ENCODE data around the gene ATP8B1.

- TF ChIP-seq CTCF (IDR thresholded peaks at IDR 0.05; ENCODE audit: extremely low read depth in 1 of 2, insufficient read depth in 1 of 2, low read depth in 1 of 2, low read length in 2 of 2) (no peak), MYC (IDR thresholded peaks at IDR 0.05; ENCODE audit: low read depth, low read length) (no peak), EZH2 (IDR thresholded peaks at IDR 0.05; ENCODE audit: borderline replicate concordance, low read depth, low read length, severe bottlenecking) (no peak), JUN (IDR thresholded peaks at IDR 0.05; ENCODE audit: borderline replicate concordance, insufficient read depth, insufficient read length, low read depth) (no peak), POLR2A (IDR thresholded peaks at IDR 0.05; ENCODE audit: low read depth, low read length) (no peak), GATA2 (IDR thresholded peaks at IDR 0.05; ENCODE audit: insufficient read depth, insufficient read length, low read depth, low read length) (no peak)
These were observed 143.5 kb downstream of the ATP8B1 start for GRCh38 chr18:57659460-57660102.

All from endothelial cell of umbilical vein (primary cell).